Vagina (tissue), 2 donors: Measurements from ENCODE around the gene LRRC34.

Source experiments
- POLR2A ChIP-seq, 2 donors: fragments of 450-650 bp; IDR thresholded peaks; one replicate each; pipeline ENCODE4 v1.6.1; 2017; ENCODE audit warnings: antibody characterized with exemption in 2 of 2, mild to moderate bottlenecking in 2 of 2, moderate library complexity in 2 of 2
- POLR2AphosphoS5 ChIP-seq, 2 donors: sonication (generic); formaldehyde crosslinking; IDR thresholded peaks; one replicate each; pipeline ENCODE4 v1.9.0; 2017; ENCODE audit warnings: antibody characterized with exemption in 2 of 2, mild to moderate bottlenecking in 2 of 2, low read depth in 1 of 2; ENCODE audit not compliant: insufficient read depth in 1 of 2
- TF ChIP-seq, protein P1 (sequence below), 3 experiments: fragments of 450-650 bp in 2 of 3; fragments of 200-600 bp in 1 of 3; sonication (generic) in 1 of 3; IDR thresholded peaks; one replicate each; pipeline ENCODE4 v1.5.1; 2017 to 2019; ENCODE audit warnings: antibody characterized with exemption in 3 of 3, mild to moderate bottlenecking in 2 of 3, moderate library complexity in 2 of 3

DNA sequence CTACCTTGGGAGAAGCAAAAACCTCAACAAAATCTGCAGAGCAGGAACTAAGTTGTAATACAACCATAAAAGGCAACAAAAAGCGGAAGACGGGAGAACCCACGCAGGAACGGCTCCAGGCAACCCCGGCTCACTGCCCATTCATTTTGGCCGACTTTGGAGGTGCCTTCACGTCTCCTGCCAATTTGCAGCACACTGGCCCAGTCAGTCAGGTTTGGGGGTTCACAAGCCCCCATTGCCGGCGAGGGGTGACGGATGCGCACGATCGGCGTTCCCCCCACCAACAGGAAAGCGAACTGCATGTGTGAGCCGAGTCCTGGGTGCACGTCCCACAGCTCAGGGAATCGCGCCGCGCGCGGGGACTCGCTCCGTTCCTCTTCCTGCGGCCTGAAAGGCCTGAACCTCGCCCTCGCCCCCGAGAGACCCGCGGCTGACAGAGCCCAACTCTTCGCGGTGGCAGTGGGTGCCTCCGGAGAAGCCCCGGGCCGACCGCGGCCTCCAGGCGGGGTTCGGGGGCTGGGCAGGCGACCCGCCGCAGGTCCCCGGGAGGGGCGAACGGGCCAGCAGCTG, 48.3 kb downstream of the LRRC34 start:
- TF ChIP-seq, protein P1, sequence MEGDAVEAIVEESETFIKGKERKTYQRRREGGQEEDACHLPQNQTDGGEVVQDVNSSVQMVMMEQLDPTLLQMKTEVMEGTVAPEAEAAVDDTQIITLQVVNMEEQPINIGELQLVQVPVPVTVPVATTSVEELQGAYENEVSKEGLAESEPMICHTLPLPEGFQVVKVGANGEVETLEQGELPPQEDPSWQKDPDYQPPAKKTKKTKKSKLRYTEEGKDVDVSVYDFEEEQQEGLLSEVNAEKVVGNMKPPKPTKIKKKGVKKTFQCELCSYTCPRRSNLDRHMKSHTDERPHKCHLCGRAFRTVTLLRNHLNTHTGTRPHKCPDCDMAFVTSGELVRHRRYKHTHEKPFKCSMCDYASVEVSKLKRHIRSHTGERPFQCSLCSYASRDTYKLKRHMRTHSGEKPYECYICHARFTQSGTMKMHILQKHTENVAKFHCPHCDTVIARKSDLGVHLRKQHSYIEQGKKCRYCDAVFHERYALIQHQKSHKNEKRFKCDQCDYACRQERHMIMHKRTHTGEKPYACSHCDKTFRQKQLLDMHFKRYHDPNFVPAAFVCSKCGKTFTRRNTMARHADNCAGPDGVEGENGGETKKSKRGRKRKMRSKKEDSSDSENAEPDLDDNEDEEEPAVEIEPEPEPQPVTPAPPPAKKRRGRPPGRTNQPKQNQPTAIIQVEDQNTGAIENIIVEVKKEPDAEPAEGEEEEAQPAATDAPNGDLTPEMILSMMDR (IDR thresholded peaks at IDR 0.05) = no peak
- TF ChIP-seq POLR2AphosphoS5 (IDR thresholded peaks at IDR 0.05; ENCODE audit: insufficient read depth in 1 of 2, low read depth in 1 of 2) = no peak
- TF ChIP-seq POLR2A (IDR thresholded peaks at IDR 0.05) = no peak
